Activated B cell treated with CpG ODN at 0.5 μM for 24 hours (primary cell): Measurements from ENCODE around the gene KIF7. TPM values are rescaled to one million over a fixed set of nuclear protein-coding genes. Genes with fewer than 3 reads are reported as not detected.

Experiments used
- total RNA-seq: library from RNA; stranded (reverse); gene quantifications from 2 replicates; pipeline ENCODE4 v1.2.3, GENCODE V29; 2022

The KIF7 gene
- total RNA-seq, 1 donor from 2014 or later: 0.44 TPM

Other genes starting within 250 kb of the KIF7 start
- gene RHCG, start 158.9 kb downstream of the KIF7 start, total RNA-seq: not detected in 2 replicates
- gene TICRR, start 80.0 kb downstream of the KIF7 start, total RNA-seq: 0.69 TPM in 2 replicates
- 0.27 and 0.71 TPM in 2 replicates for gene PLIN1, start 23.9 kb upstream of the KIF7 start, total RNA-seq
- gene PEX11A, start 35.3 kb upstream of the KIF7 start, total RNA-seq: 0.84 and 1.6 TPM in 2 replicates
- 0.10 and 0.16 TPM in 2 replicates for gene WDR93, start 35.3 kb upstream of the KIF7 start, total RNA-seq
- gene MESP1, start 95.8 kb upstream of the KIF7 start, total RNA-seq: 0.24 and 0.71 TPM in 2 replicates
- 0.40 TPM in 1 of 2 replicates, not detected in the other for gene MESP2, start 120.9 kb upstream of the KIF7 start, total RNA-seq
- gene ANPEP, start 159.4 kb upstream of the KIF7 start, total RNA-seq: 4.5 and 4.8 TPM in 2 replicates
- gene AP3S2, start 238.5 kb upstream of the KIF7 start, total RNA-seq: 31.8 and 36.4 TPM in 2 replicates